Endothelial cell of umbilical vein (primary cell): Measurements from ENCODE around the gene DCAF11. TPM values are rescaled to one million over a fixed set of nuclear protein-coding genes. Genes with fewer than 3 reads are reported as not detected.

Experiments
- BruUV-seq: library from RNA; stranded (reverse); fragments of 400-500 nt; replicated peaks from 2 replicates; lab custom pipeline; 2021; lab: Mats Ljungman, UMichigan
- CTCF ChIA-PET: fragments of 300-600, 350-600 bp; sonication (Branson Sonifier 250); formaldehyde crosslinking; loops from one replicate; lab custom pipeline; 2021; ENCODE audit warnings: antibody characterized with exemption, inconsistent platforms; lab: Charles Lee
- POLR2A ChIA-PET: fragments of 300-600, 350-600 bp; sonication (Branson Sonifier 250); formaldehyde crosslinking; loops from one replicate; lab custom pipeline; 2021; ENCODE audit warnings: antibody characterized with exemption, inconsistent platforms; lab: Charles Lee
- DNase-seq: peaks from one replicate; pipeline ENCODE4 v3.0.0-alpha.2; 2011; ENCODE audit warnings: low read depth, low spot score
- FAIRE-seq: peaks from 2 replicates; lab custom pipeline; 2011; peaks lifted over from hg19 to GRCh38; lab: Jason Lieb, UNC
- H2AFZ ChIP-seq: 2 replicates; pipeline ENCODE4 v1.6.0; 2012; ENCODE audit warnings: low read depth, low read length, control low read depth, inconsistent platforms
- H3K27ac ChIP-seq: 2 replicates; pipeline ENCODE4 v1.5.1; 2011; ENCODE audit warnings: low read depth, mild to moderate bottlenecking, control low read depth, low read length, moderate library complexity; ENCODE audit not compliant: insufficient read depth
- H3K27me3 ChIP-seq, 2 experiments: 2 replicates each; pipeline versions ENCODE4 v1.6.0 to v1.6.1; 2011; ENCODE audit warnings: low read length in 2 of 2, mixed read lengths in 1 of 2; ENCODE audit not compliant: control insufficient read depth in 2 of 2, insufficient read depth in 2 of 2
- H3K36me3 ChIP-seq, 2 experiments: 2 replicates in 1 of 2; 3 replicates in 1 of 2; pipeline ENCODE4 v1.5.1; 2011; ENCODE audit warnings: low read length in 2 of 2, mild to moderate bottlenecking in 1 of 2, moderate library complexity in 1 of 2; ENCODE audit not compliant: control insufficient read depth in 2 of 2, insufficient read depth in 2 of 2; ENCODE audit errors: extremely low read depth in 1 of 2
- H3K4me1 ChIP-seq: 3 replicates; pipeline ENCODE4 v1.5.1; 2011; ENCODE audit warnings: mild to moderate bottlenecking, low read length; ENCODE audit not compliant: control insufficient read depth, insufficient read depth; ENCODE audit errors: extremely low read depth
- H3K4me2 ChIP-seq: 2 replicates; pipeline ENCODE4 v1.6.1; 2011; ENCODE audit warnings: low read length, control low read depth, mixed read lengths; ENCODE audit not compliant: insufficient read depth
- H3K4me3 ChIP-seq, 3 experiments: fragments of 200-600 bp in 1 of 3; sonication (generic), shearing (Covaris generic) in 1 of 3; replicated peaks in 1 of 3; 2 replicates each; pipeline ENCODE4 v1.5.1; 2011 to 2016; ENCODE audit warnings: control low read depth in 3 of 3, low read length in 3 of 3, mild to moderate bottlenecking in 2 of 3, inconsistent platforms in 1 of 3, low read depth in 1 of 3, moderate library complexity in 1 of 3; ENCODE audit not compliant: insufficient read depth in 1 of 3
- H3K79me2 ChIP-seq: 2 replicates; pipeline ENCODE4 v1.6.0; 2012; ENCODE audit warnings: low read length, inconsistent platforms; ENCODE audit not compliant: control insufficient read depth, insufficient read depth
- H3K9ac ChIP-seq: replicated peaks from 2 replicates; pipeline ENCODE3; 2011; ENCODE audit warnings: low read length, control low read depth; ENCODE audit not compliant: insufficient read depth; ENCODE audit errors: extremely low read depth
- H3K9me1 ChIP-seq: replicated peaks from 3 replicates; pipeline ENCODE4 v1.6.0; 2011; ENCODE audit warnings: mild to moderate bottlenecking, low read length; ENCODE audit not compliant: control insufficient read depth, insufficient read depth; ENCODE audit errors: extremely low read depth
- H3K9me3 ChIP-seq: replicated peaks from 2 replicates; pipeline ENCODE4 v1.5.1; 2012; ENCODE audit warnings: low read length, inconsistent platforms; ENCODE audit not compliant: control insufficient read depth, insufficient read depth
- H4K20me1 ChIP-seq: replicated peaks from 2 replicates; pipeline ENCODE3; 2011; ENCODE audit warnings: mild to moderate bottlenecking, low read length; ENCODE audit not compliant: control insufficient read depth, insufficient read depth; ENCODE audit errors: extremely low read depth
- CTCF ChIP-seq, 2 donors: IDR thresholded peaks; 1 replicate in 1 of 2; 2 replicates in 1 of 2; pipeline ENCODE4 v1.5.1; 2011; ENCODE audit warnings: low read length in 2 of 2, mild to moderate bottlenecking in 2 of 2, moderate library complexity in 2 of 2, control low read depth in 1 of 2, inconsistent platforms in 1 of 2, low read depth in 1 of 2; ENCODE audit not compliant: insufficient read depth in 1 of 2; ENCODE audit errors: extremely low read depth in 1 of 2
- FOS ChIP-seq: IDR thresholded peaks from 2 replicates; pipeline ENCODE4 v1.6.1; 2011; ENCODE audit warnings: mild to moderate bottlenecking, low read length, moderate library complexity, borderline replicate concordance; ENCODE audit not compliant: insufficient read depth
- GATA2 ChIP-seq: IDR thresholded peaks from 2 replicates; pipeline ENCODE4 v1.7.0; 2011; ENCODE audit warnings: low read depth, mild to moderate bottlenecking, moderate library complexity, mixed read lengths, low read length; ENCODE audit not compliant: insufficient read length, insufficient read depth
- JUN ChIP-seq: IDR thresholded peaks from 2 replicates; pipeline ENCODE4 v1.6.1; 2011; ENCODE audit warnings: borderline replicate concordance, low read depth; ENCODE audit not compliant: insufficient read length, insufficient read depth
- MAX ChIP-seq: IDR thresholded peaks from 2 replicates; pipeline ENCODE4 v1.6.1; 2011; ENCODE audit not compliant: insufficient read depth, insufficient read length
- POLR2A ChIP-seq: IDR thresholded peaks from 2 replicates; pipeline ENCODE4 v1.6.1; 2012; ENCODE audit warnings: low read depth, mild to moderate bottlenecking, control low read depth, low read length
- POLR2AphosphoS5 ChIP-seq: IDR thresholded peaks from 2 replicates; pipeline ENCODE4 v1.6.1; 2012; ENCODE audit warnings: low read depth, mild to moderate bottlenecking, control low read depth, low read length, moderate library complexity; ENCODE audit not compliant: insufficient read depth
- dilution Hi-C: fragments of 300-500 bp; cut with MboI; formaldehyde crosslinking; loops from one replicate; pipeline ENCODE4 v1.15.0; 2019; ENCODE audit warnings: low sequenced_read_pairs; ENCODE audit not compliant: extremely low pct_ligation_motif_present
- intact Hi-C: fragments of 100-400 bp; cut with micrococcal nuclease; formaldehyde crosslinking; loops from one replicate; pipeline ENCODE4 v1.10.0; 2022
- polyA plus RNA-seq, 4 experiments: library from polyadenylated mRNA; depleted of rRNA in 3 of 4; stranded (reverse) in 3 of 4; unstranded in 1 of 4; fragments of >200 nt; gene quantifications; 2 replicates each; pipeline versions ENCODE4 v1.2.1 to v1.2.3, GENCODE V29; 2011 to 2012; ENCODE audit warnings: missing spikeins in 1 of 4
- total RNA-seq: library from RNA; stranded (reverse); gene quantifications from 2 replicates; pipeline ENCODE4 v1.2.3, GENCODE V29; 2021

DCAF11 gene
- total and polyA plus RNA-seq, 2 donors (not counting 3 experiments of a cell fraction or from before 2014, with no cell fraction given), result 37.3 to 38.5 TPM

GRCh38 chr14:24070285-24071143 lies 44.1 kb upstream of the DCAF11 start:
- no peak for DNase-seq
- Histone ChIP-seq H4K20me1 (no peaks in the 10 kb centered on the region), H3K9me1 (no peaks in the 10 kb centered on the region), H3K9ac (no peak overlapping the region), H3K79me2 (no peaks in the 10 kb centered on the region), H2AFZ (no peak overlapping the region), H3K27me3 (no peaks in the 10 kb centered on the region), H3K4me3 (no peak overlapping the region), H3K36me3 (no peaks in the 10 kb centered on the region), H3K4me2 (no peak overlapping the region), H3K4me1 (no peaks in the 10 kb centered on the region), H3K9me3 (no peaks in the 10 kb centered on the region), H3K27ac (no peak overlapping the region)
- POLR2A ChIA-PET, result no interaction called here
- intact Hi-C loops, result no loop called here
- dilution Hi-C loops, result no loop called here
- TF ChIP-seq POLR2AphosphoS5 (no peak), CTCF (IDR thresholded peaks at IDR 0.05; ENCODE audit: extremely low read depth in 1 of 2, insufficient read depth in 1 of 2, low read depth in 1 of 2, low read length in 2 of 2) (no peak), MAX (no peak), GATA2 (no peak), FOS (no peak), POLR2A (no peak), JUN (no peak)
- CTCF ChIA-PET, result interaction anchor here (0.6 to 5.5 kb wide), 5 partner anchors 11 to 38 kb away, joined by 3 to 36 read pairs (median 5); no protein-coding TSS in a partner anchor
- BruUV-seq, result no TSS peak
- no peak for FAIRE-seq
